SU-DHL-6 (cell line): ENCODE measurements around the gene NR2E3.

ENCODE experiments used
- EZH2phosphoT487 ChIP-seq: fragments of 200-600 bp; sonication (generic), shearing (Covaris generic); conservative IDR thresholded peaks from 2 replicates; pipeline ENCODE4 v1.6.1; 2018; ENCODE audit warnings: mild to moderate bottlenecking, antibody characterized with exemption, low read length, moderate library complexity, mixed read lengths
- TF ChIP-seq, protein P1 (sequence below): fragments of 200-600 bp; sonication (generic); IDR thresholded peaks from one replicate; pipeline ENCODE4 v1.5.1; 2017; ENCODE audit warnings: antibody characterized with exemption, mild to moderate bottlenecking, low read length, moderate library complexity; ENCODE audit not compliant: insufficient read depth, poor library complexity, severe bottlenecking

DNA sequence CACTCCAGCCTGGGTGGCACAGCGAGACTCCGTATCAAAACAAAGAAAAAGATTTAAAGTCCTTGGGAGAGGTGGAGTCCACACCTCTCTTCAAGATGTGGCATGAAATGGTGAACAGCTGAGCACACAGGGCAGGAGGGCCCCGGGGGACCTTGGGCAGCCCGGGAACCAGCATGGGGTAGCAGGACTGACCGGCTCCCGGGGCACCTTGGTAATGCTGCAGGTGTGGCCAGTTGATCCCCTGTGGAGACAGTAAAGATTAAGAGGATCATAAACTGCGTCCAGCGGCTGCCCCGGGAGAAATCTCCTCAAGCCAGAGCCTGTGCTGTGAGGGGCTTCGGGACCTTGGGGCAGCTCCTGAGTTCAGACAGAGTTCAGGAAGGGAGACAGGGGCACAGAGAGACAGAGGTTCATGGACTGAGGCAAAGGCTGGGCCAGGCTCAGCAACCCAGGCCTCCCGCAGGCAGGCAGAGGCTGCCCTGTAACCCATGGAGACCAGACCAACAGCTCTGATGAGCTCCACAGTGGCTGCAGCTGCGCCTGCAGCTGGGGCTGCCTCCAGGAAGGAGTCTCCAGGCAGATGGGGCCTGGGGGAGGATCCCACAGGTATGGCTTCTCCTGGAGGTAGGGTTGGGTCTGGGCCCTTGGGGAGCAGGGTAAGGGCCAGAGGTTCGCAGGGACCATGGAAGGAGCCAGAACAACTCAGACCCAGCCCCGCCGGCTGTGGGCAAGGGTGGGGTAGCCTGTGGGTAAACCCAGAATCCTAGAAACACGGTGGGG is at the start of gene NR2E3:
- TF ChIP-seq, protein P1, sequence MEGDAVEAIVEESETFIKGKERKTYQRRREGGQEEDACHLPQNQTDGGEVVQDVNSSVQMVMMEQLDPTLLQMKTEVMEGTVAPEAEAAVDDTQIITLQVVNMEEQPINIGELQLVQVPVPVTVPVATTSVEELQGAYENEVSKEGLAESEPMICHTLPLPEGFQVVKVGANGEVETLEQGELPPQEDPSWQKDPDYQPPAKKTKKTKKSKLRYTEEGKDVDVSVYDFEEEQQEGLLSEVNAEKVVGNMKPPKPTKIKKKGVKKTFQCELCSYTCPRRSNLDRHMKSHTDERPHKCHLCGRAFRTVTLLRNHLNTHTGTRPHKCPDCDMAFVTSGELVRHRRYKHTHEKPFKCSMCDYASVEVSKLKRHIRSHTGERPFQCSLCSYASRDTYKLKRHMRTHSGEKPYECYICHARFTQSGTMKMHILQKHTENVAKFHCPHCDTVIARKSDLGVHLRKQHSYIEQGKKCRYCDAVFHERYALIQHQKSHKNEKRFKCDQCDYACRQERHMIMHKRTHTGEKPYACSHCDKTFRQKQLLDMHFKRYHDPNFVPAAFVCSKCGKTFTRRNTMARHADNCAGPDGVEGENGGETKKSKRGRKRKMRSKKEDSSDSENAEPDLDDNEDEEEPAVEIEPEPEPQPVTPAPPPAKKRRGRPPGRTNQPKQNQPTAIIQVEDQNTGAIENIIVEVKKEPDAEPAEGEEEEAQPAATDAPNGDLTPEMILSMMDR: no peak
- no peak for TF ChIP-seq EZH2phosphoT487
